NCI-H1417 treated with DMSO at 0.1 percent for 48 hours (cell line): Measurements from ENCODE around the gene UNC5B.
"Not testable (repeated sequence)": the region's sequence is repeated elsewhere in the genome, so short reads cannot be mapped to it uniquely, and the experiment has no call there.

ENCODE experiments used
- DNase-seq: peaks from one replicate; lab custom pipeline; 2025; lab: John Stamatoyannopoulos, UW

Gene UNC5B

GRCh38 chr10:71284544-71285179, 72.3 kb downstream of the UNC5B start:
- no peak for DNase-seq

- no peak for DNase-seq
Measured at GRCh38 chr10:71285180-71285545, 72.8 kb downstream of the UNC5B start.

- no peak for DNase-seq
Measured at GRCh38 chr10:71285986-71286385, 73.6 kb downstream of the UNC5B start.

GRCh38 chr10:71286521-71287294, 74.3 kb downstream of the UNC5B start:
- DNase-seq, result no peak

- DNase-seq, result no peak
Measured at GRCh38 chr10:71287456-71287855, 75.1 kb downstream of the UNC5B start.

GRCh38 chr10:71288461-71288860, 76.1 kb downstream of the UNC5B start:
- DNase-seq, result no peak

GRCh38 chr10:71289421-71290130, 77.2 kb downstream of the UNC5B start:
- no peak for DNase-seq

- DNase-seq, result no peak
Measured at GRCh38 chr10:71290331-71290730, 78.0 kb downstream of the UNC5B start.

- no peak for DNase-seq
Measured at GRCh38 chr10:71290806-71291527, 78.6 kb downstream of the UNC5B start.

- no peak for DNase-seq
Measured at GRCh38 chr10:71291528-71291900, 79.1 kb downstream of the UNC5B start.

- no peak for DNase-seq
Measured at GRCh38 chr10:71292624-71293445, 80.5 kb downstream of the UNC5B start.

GRCh38 chr10:71293446-71294084, 81.2 kb downstream of the UNC5B start:
- DNase-seq, result no peak

GRCh38 chr10:71294091-71294561, 81.8 kb downstream of the UNC5B start:
- DNase-seq, result no peak

- DNase-seq, result no peak
Measured at GRCh38 chr10:71294856-71295255, 82.5 kb downstream of the UNC5B start.

- no peak for DNase-seq
Measured at GRCh38 chr10:71295641-71296040, 83.3 kb downstream of the UNC5B start.

GRCh38 chr10:71296086-71296485, 83.7 kb downstream of the UNC5B start:
- no peak for DNase-seq

- not testable (repeated sequence) for DNase-seq
Measured at GRCh38 chr10:71296811-71297210, 84.4 kb downstream of the UNC5B start.

- DNase-seq, result no peak
Measured at GRCh38 chr10:71297343-71297742, 85.0 kb downstream of the UNC5B start.

- no peak for DNase-seq
Measured at GRCh38 chr10:71299071-71299785, 86.9 kb downstream of the UNC5B start.
